ENCODE measurements around the gene RALGPS2. TPM values are rescaled to one million over a fixed set of nuclear protein-coding genes. Genes with fewer than 3 reads are reported as not detected.
"Not testable (repeated sequence)": the region's sequence is repeated elsewhere in the genome, so short reads cannot be mapped to it uniquely, and the experiment has no call there.

The RALGPS2 gene
- total and polyA plus RNA-seq, 9 donors, result 23.1 to 40.1 (median 35.2) TPM

DNA sequence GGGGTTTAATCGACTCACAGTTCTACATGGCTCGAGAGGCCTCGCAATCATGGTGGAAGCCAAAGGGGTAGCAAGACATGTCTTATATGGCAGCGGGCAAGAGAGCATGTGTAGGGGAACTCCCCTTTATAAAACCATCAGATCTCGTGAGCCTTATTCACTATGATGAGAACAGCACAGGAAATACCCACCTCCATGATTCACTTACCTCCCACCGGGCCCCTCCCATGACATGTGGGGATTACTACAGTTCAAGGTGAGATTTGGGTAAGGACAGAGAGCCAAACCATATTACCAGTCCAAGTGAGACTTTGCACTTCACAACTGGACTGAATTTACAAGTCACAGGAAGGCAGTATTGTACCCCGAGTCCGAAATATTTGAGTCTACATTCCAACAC lies 219.7 kb downstream of the RALGPS2 start:
- Histone ChIP-seq H3K27me3 (ENCODE audit: control insufficient read depth, insufficient read depth, low read length) (peaks cover 2% of the 10 kb centered on the region), H3K4me3 (ENCODE audit: low read length) (no peak overlapping the region), H3K9me3 (replicated peaks; ENCODE audit: control insufficient read depth, low read depth, low read length) (no peaks in the 10 kb centered on the region), H3K36me3 (ENCODE audit: control insufficient read depth, insufficient read depth, low read length) (no peaks in the 10 kb centered on the region), H3K27ac (ENCODE audit: low read length) (no peak overlapping the region), H3K4me1 (ENCODE audit: control insufficient read depth, insufficient read depth, low read length) (peaks cover 31% of the 10 kb centered on the region)
- no peak for DNase-seq
- no CpG with 5 or more reads among the region's 8 CpGs for WGBS (ENCODE audit: insufficient coverage)

DNA sequence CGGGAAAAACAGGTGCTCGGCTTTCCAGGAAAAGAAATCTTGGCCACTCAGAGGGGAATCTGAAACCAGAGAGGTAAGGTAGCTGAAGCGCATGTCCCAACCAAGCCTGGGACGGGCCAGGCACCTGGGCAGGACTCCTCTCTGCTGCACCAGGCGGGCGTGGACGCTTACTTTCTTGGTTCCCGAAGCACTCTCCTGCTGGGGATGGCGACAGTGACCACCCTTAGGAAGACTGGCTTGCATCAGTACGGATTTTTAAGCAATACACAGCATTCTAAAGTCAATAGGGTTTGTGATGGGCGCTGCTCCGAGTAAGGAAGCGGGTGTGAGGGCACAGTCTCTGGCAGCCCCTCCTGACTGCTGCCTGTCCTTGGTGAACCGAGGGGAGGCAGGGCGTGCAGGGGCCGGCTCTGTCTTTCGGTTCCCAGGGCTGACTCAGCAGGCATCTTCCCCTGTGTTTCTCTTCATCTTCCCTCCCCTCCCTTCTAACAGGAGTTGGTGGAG lies 220.8 kb downstream of the RALGPS2 start:
- no peaks in the 10 kb centered on the region for H3K9me3 ChIP-seq (replicated peaks; ENCODE audit: control insufficient read depth, low read depth, low read length)
- no peak overlapping the region for H3K4me3 ChIP-seq (ENCODE audit: low read length)
- WGBS (ENCODE audit: insufficient coverage), result 68% methylated on average over 12 of the region's 17 CpGs
- H3K36me3 ChIP-seq (ENCODE audit: control insufficient read depth, insufficient read depth, low read length), result no peaks in the 10 kb centered on the region
- H3K27me3 ChIP-seq (ENCODE audit: control insufficient read depth, insufficient read depth, low read length), result peaks cover 2% of the 10 kb centered on the region
- no peak for DNase-seq
- H3K27ac ChIP-seq (ENCODE audit: low read length), result no peak overlapping the region
- H3K4me1 ChIP-seq (ENCODE audit: control insufficient read depth, insufficient read depth, low read length), result peaks cover 25% of the 10 kb centered on the region

DNA sequence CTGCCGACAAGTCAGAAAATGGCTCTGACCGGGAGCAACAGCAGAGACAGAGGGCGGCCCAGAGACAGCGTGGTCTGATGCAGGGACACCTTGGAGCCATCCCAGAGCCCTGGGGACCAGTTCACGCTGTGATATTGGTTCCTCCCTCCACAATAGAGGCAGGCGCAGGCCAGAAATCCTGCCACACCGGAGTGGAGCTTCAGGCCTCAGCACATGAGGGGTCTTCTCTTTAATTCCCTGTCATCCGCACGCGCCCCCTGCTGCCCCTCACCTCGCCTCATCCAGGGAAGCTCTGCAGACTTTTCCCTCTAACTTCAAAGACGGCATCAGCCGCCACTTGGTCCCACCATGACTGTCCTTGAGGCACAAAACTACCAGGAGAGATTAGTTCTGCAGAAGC lies 221.4 kb downstream of the RALGPS2 start:
- Histone ChIP-seq H3K4me1 (ENCODE audit: control insufficient read depth, insufficient read depth, low read length) (peaks cover 22% of the 10 kb centered on the region), H3K27me3 (ENCODE audit: control insufficient read depth, insufficient read depth, low read length) (no peaks in the 10 kb centered on the region), H3K27ac (ENCODE audit: low read length) (no peak overlapping the region), H3K4me3 (ENCODE audit: low read length) (no peak overlapping the region), H3K9me3 (replicated peaks; ENCODE audit: control insufficient read depth, low read depth, low read length) (no peaks in the 10 kb centered on the region), H3K36me3 (ENCODE audit: control insufficient read depth, insufficient read depth, low read length) (no peaks in the 10 kb centered on the region)
- WGBS (ENCODE audit: insufficient coverage), result 83% methylated on average over 13 of the region's 13 CpGs
- no peak for DNase-seq

DNA sequence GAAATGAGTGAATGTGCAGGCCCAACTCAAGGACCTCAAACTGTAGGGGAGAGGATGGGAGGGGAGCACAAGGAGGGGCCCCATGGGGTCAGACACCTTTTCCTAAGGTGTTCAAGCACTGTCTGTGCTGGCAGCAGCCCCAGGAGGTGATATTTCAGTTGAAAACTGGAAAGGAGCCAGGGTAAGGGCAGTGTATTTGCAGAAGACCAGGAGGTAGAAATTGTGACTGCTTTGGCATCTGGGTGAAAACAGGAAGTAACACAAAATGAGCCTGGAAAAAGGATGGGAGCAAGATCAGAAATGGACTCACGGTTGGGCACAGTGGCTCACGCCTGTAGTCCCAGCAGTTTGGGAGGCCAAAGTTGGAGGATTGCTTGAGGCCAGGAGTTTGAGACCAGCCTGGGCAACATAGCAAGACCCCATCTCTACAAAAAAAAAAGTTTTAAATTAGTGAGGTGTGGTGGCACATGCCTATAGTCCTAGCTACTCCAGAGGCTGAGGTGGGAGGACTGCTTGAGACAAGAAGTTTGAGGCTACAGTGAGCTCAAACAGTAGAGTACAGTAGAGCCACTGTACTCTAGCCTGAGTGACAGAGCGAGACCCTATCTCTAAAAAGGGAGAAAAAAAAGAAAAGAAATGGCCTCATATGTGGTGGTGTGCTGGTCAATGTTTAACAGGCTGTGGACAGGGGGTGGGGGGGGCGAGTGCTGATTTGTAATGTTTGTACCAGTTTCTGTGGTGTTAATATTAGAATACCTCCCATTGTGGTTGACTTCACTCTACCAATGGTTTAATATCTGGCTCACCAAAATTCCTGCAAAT lies 222.0 kb downstream of the RALGPS2 start:
- 100% methylated on average over 1 of the region's 4 CpGs for WGBS (ENCODE audit: insufficient coverage)
- Histone ChIP-seq H3K27me3 (ENCODE audit: control insufficient read depth, insufficient read depth, low read length) (no peaks in the 10 kb centered on the region), H3K4me3 (ENCODE audit: low read length) (no peak overlapping the region), H3K27ac (ENCODE audit: low read length) (no peak overlapping the region), H3K4me1 (ENCODE audit: control insufficient read depth, insufficient read depth, low read length) (peaks cover 19% of the 10 kb centered on the region), H3K9me3 (replicated peaks; ENCODE audit: control insufficient read depth, low read depth, low read length) (no peaks in the 10 kb centered on the region), H3K36me3 (ENCODE audit: control insufficient read depth, insufficient read depth, low read length) (no peaks in the 10 kb centered on the region)
- no peak for DNase-seq

DNA sequence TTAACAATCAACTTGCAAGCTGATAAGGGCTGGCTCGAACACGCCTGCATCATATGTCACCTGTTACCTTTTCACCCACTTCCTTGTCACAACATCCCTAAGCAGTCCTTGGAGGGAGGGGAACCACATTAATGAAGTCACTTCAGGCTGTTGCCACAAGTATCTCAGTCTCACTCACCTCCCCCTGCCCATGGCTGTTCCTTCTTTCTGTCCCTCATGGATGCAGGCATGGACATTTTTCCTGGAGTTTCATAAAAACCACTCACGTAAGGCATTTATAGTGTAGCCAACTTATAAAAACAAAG lies 222.6 kb downstream of the RALGPS2 start:
- H3K27ac ChIP-seq (ENCODE audit: low read length), result no peak overlapping the region
- no peaks in the 10 kb centered on the region for H3K36me3 ChIP-seq (ENCODE audit: control insufficient read depth, insufficient read depth, low read length)
- no peaks in the 10 kb centered on the region for H3K27me3 ChIP-seq (ENCODE audit: control insufficient read depth, insufficient read depth, low read length)
- peaks cover 17% of the 10 kb centered on the region for H3K4me1 ChIP-seq (ENCODE audit: control insufficient read depth, insufficient read depth, low read length)
- no peaks in the 10 kb centered on the region for H3K9me3 ChIP-seq (replicated peaks; ENCODE audit: control insufficient read depth, low read depth, low read length)
- H3K4me3 ChIP-seq (ENCODE audit: low read length), result no peak overlapping the region
- no peak for DNase-seq
- 100% methylated on average over 1 of the region's 3 CpGs for WGBS (ENCODE audit: insufficient coverage)

DNA sequence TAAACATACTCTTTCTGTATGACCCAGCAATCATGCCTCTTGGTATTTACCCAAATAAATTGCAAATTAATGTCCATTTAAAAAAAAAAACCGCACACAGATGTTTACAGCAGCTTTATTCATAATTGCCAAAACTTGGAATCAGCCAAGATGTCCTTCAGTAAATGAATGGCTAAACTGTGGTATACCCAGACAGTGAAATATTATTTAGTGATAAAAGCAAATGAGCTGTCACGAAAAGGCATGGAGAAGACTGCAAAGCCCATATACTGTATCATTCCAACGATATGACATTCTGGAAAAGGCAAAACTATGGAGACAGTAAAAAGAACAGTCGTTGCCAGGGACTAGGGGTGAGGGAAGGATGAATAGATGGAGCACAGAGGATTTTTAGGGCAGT lies 223.6 kb downstream of the RALGPS2 start:
- Histone ChIP-seq H3K9me3 (replicated peaks; ENCODE audit: control insufficient read depth, low read depth, low read length) (no peaks in the 10 kb centered on the region), H3K4me3 (ENCODE audit: low read length) (no peak overlapping the region), H3K36me3 (ENCODE audit: control insufficient read depth, insufficient read depth, low read length) (no peaks in the 10 kb centered on the region), H3K27ac (ENCODE audit: low read length) (no peak overlapping the region), H3K4me1 (ENCODE audit: control insufficient read depth, insufficient read depth, low read length) (peaks cover 23% of the 10 kb centered on the region), H3K27me3 (ENCODE audit: control insufficient read depth, insufficient read depth, low read length) (no peaks in the 10 kb centered on the region)
- no peak for DNase-seq
- no CpG with 5 or more reads among the region's 4 CpGs for WGBS (ENCODE audit: insufficient coverage)

DNA sequence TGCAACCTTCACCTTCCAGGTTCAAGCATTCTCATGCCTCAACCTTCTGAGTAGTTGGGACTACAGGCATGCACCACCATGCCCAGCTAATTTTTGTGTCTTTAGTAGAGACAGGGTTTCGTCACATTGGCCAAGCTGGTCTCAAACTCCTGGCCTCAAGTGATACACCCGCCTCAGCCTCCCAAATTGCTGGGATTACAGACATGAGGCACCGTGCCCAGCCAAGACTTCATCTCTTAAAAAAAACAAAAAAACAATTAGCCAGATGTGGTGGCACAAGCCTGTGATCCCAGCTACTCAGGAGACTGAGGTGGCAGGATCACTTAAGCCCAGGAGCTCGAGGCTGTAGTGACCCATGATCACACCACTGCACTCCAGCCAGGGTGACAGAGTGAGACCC lies 224.8 kb downstream of the RALGPS2 start:
- 69% methylated on average over 4 of the region's 4 CpGs for WGBS (ENCODE audit: insufficient coverage)
- H3K4me3 ChIP-seq (ENCODE audit: low read length); H3K9me3 ChIP-seq (replicated peaks; ENCODE audit: control insufficient read depth, low read depth, low read length); H3K36me3 ChIP-seq (ENCODE audit: control insufficient read depth, insufficient read depth, low read length); H3K27ac ChIP-seq (ENCODE audit: low read length); H3K27me3 ChIP-seq (ENCODE audit: control insufficient read depth, insufficient read depth, low read length); DNase-seq: not testable (repeated sequence)
- H3K4me1 ChIP-seq (ENCODE audit: control insufficient read depth, insufficient read depth, low read length), result peaks cover 33% of the 10 kb centered on the region

DNA sequence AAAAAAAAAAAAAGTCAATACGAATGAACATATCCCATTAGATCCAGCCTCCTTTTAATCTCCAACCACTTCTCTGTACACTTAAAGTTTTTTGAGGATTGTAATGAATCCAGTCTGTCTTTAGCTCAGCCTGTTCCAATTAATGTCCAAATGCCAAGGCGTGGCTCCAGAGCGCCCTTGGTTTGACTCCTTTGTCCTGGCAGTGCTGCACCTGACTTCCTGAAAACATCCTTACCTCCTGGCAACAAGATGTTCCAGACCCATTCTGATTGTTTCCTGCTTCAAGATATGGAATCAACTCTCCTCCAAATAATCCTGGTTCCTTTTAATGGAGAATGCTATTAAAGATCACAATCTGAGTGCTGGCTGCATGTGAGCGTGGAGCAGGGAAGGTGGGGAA lies 226.6 kb downstream of the RALGPS2 start:
- Histone ChIP-seq H3K4me3 (ENCODE audit: low read length) (no peak overlapping the region), H3K4me1 (ENCODE audit: control insufficient read depth, insufficient read depth, low read length) (peaks cover 30% of the 10 kb centered on the region), H3K27ac (ENCODE audit: low read length) (no peak overlapping the region), H3K36me3 (ENCODE audit: control insufficient read depth, insufficient read depth, low read length) (no peaks in the 10 kb centered on the region), H3K9me3 (replicated peaks; ENCODE audit: control insufficient read depth, low read depth, low read length) (no peaks in the 10 kb centered on the region), H3K27me3 (ENCODE audit: control insufficient read depth, insufficient read depth, low read length) (no peaks in the 10 kb centered on the region)
- no peak for DNase-seq
- WGBS (ENCODE audit: insufficient coverage), result 55% methylated on average over 2 of the region's 4 CpGs

DNA sequence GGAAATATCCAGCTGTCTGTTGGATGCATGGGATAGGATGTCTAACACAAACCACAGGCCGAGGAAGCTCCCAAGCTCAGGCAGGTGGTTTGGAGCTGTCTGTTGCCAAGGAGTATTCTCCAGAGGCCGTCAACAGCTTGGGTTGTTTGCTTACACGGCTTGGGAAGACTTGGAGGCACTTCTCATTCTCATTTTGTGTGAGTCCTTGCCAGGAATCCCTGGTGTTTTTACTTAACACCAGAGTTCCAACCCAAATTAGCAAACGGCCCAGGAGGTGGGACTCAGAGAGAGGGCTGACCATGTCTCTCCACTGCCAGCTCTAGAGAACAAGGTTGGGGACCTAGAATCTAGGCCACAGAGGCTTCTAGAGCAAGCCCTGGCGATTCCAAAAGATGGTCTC lies 228.0 kb downstream of the RALGPS2 start:
- Histone ChIP-seq H3K4me3 (ENCODE audit: low read length) (no peak overlapping the region), H3K27ac (ENCODE audit: low read length) (peak overlapping the region; percentile 59), H3K36me3 (ENCODE audit: control insufficient read depth, insufficient read depth, low read length) (no peaks in the 10 kb centered on the region), H3K9me3 (replicated peaks; ENCODE audit: control insufficient read depth, low read depth, low read length) (no peaks in the 10 kb centered on the region), H3K27me3 (ENCODE audit: control insufficient read depth, insufficient read depth, low read length) (no peaks in the 10 kb centered on the region), H3K4me1 (ENCODE audit: control insufficient read depth, insufficient read depth, low read length) (peaks cover 30% of the 10 kb centered on the region)
- 20% methylated on average over 3 of the region's 5 CpGs for WGBS (ENCODE audit: insufficient coverage)
- peak; percentile 98 for DNase-seq

DNA sequence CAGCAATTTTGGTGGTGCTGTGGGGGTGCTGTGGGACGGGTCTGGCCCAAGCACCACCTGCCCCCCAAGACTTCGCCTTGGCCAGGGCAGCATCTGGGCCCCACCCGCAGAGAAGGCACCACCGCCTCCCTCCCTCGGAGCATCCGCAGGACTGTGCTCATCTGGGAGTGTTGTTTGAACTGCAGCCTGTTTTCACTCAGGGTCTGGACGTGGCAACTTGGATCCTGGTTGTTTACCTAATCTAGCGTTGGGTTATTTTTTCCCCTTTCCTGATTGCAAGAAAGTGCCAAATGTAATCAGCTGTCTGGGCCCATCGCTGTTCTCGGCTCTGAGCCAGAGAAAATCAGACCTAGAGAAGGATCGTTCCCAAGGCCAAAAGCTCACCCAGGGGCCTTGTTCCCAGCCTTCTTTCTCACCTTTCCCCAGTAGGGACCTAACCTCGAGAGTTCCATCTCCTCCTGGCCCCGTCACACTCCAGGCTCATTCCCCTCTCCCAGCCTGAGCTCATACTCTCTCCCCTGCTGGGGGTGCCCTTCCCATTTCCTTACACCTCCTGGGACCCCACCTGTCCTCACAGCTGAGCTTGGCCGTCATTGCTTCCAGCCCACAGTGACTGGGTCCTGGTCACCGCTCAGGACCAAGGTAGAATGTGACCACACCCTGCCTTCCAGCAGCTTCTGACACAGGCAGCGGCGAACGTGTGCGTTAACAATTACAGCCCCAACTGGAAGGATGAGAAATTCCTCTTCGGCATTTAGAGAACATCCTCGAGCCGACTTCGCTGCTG lies 228.7 kb downstream of the RALGPS2 start:
- Histone ChIP-seq H3K9me3 (replicated peaks; ENCODE audit: control insufficient read depth, low read depth, low read length) (no peaks in the 10 kb centered on the region), H3K27ac (ENCODE audit: low read length) (peak overlapping the region; percentile 59), H3K4me3 (ENCODE audit: low read length) (no peak overlapping the region), H3K27me3 (ENCODE audit: control insufficient read depth, insufficient read depth, low read length) (no peaks in the 10 kb centered on the region), H3K36me3 (ENCODE audit: control insufficient read depth, insufficient read depth, low read length) (no peaks in the 10 kb centered on the region), H3K4me1 (ENCODE audit: control insufficient read depth, insufficient read depth, low read length) (peaks cover 30% of the 10 kb centered on the region)
- WGBS (ENCODE audit: insufficient coverage), result 38% methylated on average over 18 of the region's 23 CpGs
- peak; percentile 59 for DNase-seq

Measured in muscle of leg (tissue), 11 donors.